Stimulated activated memory B cell treated with anti-CD40 and anti-IgM and Interleukin-4, amounts not matched to agents 10 μg/mL and 1 μg/mL and 100 μg/mL, for 72 hours (primary cell): Measurements from ENCODE around the gene GRIA1.

Source experiments
- ATAC-seq: fragments of 150-1000 bp; cut with Tn5 transposase; 2 replicates; pipeline ENCODE4 v1.10.0; 2021
- H3K27ac Mint-ChIP-seq: one replicate; pipeline ENCODE4 v1.8.0; 2022; ENCODE audit warnings: mild to moderate bottlenecking, mixed read lengths
- H3K27me3 Mint-ChIP-seq: one replicate; pipeline ENCODE4 v1.8.0; 2022; ENCODE audit warnings: mixed read lengths
- H3K36me3 Mint-ChIP-seq: one replicate; pipeline ENCODE4 v1.8.0; 2022; ENCODE audit warnings: mixed read lengths
- H3K4me1 Mint-ChIP-seq: one replicate; pipeline ENCODE4 v1.8.0; 2022; ENCODE audit warnings: mixed read lengths
- H3K4me3 Mint-ChIP-seq: one replicate; pipeline ENCODE4 v1.8.0; 2022; ENCODE audit warnings: mild to moderate bottlenecking, moderate library complexity, mixed read lengths
- H3K9me3 Mint-ChIP-seq: one replicate; pipeline ENCODE4 v1.8.0; 2022; ENCODE audit warnings: mixed read lengths

GRIA1 gene

DNA sequence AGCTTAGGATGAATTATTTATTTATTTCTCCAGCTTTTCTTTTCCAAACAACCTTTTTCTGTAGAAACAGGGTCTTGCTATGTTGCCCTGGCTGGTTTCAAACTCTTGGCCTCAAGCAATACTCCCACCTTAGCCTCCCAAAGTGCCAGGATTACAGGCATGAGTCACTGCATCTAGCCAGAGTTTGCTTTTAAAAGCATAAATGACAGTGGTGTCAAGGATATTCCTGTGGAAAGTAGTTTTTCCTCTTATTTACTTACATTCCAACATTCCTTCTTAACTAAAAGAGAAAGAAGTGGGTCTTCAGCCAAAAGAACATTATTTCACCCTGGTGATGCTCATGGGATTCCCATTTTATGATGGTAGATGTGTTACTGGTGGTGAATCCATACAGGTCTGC is 62.4 kb downstream of the GRIA1 start:
- no peaks in the 10 kb centered on the region for H3K36me3 Mint-ChIP-seq
- no peak overlapping the region for H3K27ac Mint-ChIP-seq
- ATAC-seq: no peak
- H3K9me3 Mint-ChIP-seq: no peaks in the 10 kb centered on the region
- H3K27me3 Mint-ChIP-seq: no peaks in the 10 kb centered on the region
- no peaks in the 10 kb centered on the region for H3K4me1 Mint-ChIP-seq
- H3K4me3 Mint-ChIP-seq: no peak overlapping the region

DNA sequence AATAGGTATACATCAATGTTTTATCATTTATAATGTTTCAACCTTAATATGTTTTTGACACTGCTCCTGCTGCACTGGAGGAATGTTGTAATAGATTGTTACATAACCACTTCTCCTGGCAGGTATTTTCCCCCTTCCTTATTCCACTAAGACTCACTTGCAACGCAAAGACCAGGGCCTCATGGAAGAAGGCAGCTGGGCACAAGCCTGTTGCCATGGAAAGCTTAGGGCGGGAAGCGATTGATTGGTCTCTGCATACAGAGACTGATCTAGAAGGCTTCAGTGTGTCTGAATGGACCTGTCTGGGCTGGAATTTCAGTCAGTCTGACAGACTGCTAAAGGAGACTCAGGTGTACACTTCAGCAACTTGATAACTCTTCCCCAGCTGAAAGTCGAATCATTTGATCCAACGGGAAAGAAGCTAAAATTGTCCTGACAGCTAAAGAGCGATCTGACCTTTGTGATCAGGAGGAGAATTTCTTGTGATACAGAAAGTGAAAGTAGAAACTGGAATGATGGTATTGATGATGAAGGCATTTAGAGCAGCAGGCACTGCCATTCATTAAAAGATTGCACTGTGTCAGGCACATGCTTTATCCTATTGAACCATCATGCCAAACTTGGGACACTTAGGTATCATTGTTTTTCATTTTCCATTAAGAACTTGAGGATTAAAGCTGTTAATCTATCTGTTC is 65.1 kb downstream of the GRIA1 start:
- no peaks in the 10 kb centered on the region for H3K36me3 Mint-ChIP-seq
- H3K27me3 Mint-ChIP-seq: no peaks in the 10 kb centered on the region
- no peaks in the 10 kb centered on the region for H3K4me1 Mint-ChIP-seq
- no peak overlapping the region for H3K27ac Mint-ChIP-seq
- H3K9me3 Mint-ChIP-seq: no peaks in the 10 kb centered on the region
- no peak for ATAC-seq
- no peak overlapping the region for H3K4me3 Mint-ChIP-seq

DNA sequence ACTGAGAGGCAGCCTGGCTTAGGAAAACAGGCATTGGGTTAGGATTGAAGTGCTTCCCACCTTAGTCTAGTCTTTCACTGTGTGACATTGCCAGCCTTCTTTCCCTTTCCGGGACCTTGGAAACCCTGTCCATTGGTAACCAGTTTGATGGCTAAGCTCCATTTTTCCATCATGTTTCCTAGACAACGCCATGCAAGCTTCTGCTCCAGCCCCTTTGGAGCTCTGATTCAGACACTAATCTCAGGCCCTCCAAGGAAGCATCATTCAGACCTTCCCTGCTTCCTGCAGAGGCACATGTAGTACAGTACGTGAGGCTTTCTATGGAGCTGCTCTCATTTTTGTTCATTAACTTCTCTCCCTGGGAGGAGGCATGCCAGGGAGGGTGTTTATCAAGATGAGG is 68.5 kb downstream of the GRIA1 start:
- Mint-ChIP-seq H3K36me3 (no peaks in the 10 kb centered on the region), H3K4me1 (no peaks in the 10 kb centered on the region), H3K4me3 (no peak overlapping the region), H3K27ac (no peak overlapping the region), H3K27me3 (no peaks in the 10 kb centered on the region), H3K9me3 (no peaks in the 10 kb centered on the region)
- ATAC-seq: no peak

DNA sequence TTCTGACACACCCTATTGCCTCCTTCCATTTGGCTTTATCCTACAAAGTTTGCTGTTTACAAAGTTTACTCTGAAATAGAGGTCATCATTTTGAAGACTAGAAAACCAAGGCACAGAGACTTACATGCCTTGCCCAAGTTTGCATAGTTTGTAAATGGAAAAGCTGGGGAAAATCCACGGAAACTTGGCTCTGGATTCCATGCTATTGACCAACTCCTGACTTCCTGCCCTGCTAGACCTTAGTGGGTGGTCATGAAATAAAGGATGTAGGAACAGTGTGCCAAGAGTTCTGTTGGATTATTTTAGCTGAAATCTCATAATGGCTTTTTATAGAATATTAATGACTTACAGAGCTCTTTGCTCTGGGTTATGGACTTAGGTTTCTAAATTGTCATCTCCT is 69.5 kb downstream of the GRIA1 start:
- no peaks in the 10 kb centered on the region for H3K4me1 Mint-ChIP-seq
- H3K36me3 Mint-ChIP-seq: no peaks in the 10 kb centered on the region
- no peak overlapping the region for H3K4me3 Mint-ChIP-seq
- no peaks in the 10 kb centered on the region for H3K27me3 Mint-ChIP-seq
- no peaks in the 10 kb centered on the region for H3K9me3 Mint-ChIP-seq
- ATAC-seq: no peak
- H3K27ac Mint-ChIP-seq: no peak overlapping the region

DNA sequence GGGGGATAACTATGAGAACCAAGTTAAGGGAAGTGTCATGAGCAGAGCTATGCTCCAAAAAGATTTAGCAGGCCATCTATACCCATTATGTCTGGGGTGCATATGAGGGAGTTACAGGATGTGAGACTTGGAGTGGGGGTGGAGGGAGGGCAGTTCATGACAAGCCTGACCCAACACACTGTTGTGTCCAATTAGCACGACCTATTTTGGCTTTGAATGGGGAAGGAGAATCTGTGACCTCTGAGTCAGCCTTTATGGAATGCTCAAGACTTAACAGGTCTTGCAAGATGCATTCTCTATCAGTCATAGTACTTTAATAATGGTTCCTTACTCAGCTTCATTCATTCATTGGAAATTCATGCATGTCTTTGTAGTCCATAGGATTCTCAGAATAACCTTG is 71.7 kb downstream of the GRIA1 start:
- no peaks in the 10 kb centered on the region for H3K4me1 Mint-ChIP-seq
- no peaks in the 10 kb centered on the region for H3K27me3 Mint-ChIP-seq
- no peak for ATAC-seq
- H3K4me3 Mint-ChIP-seq: no peak overlapping the region
- H3K9me3 Mint-ChIP-seq: peaks cover 2% of the 10 kb centered on the region
- H3K36me3 Mint-ChIP-seq: no peaks in the 10 kb centered on the region
- no peak overlapping the region for H3K27ac Mint-ChIP-seq

DNA sequence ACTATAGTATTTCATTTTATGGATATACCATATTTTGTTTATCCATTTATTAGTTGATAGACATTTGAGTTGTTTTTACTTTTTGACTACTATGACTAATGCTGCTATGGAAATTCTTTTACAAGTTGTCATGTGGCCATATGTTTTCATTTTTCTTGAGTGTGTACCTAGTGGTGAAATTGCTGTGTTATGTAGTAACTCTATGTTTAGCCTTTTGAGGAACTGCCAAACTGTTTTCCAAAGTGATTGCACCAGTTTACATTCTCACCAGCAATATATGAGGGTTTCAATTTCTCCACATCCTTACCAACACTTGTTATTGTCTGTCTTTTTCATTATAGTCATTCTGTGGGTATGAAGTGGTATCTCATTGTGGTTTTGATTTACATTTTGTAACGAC is 75.4 kb downstream of the GRIA1 start:
- Mint-ChIP-seq H3K27me3 (no peaks in the 10 kb centered on the region), H3K4me1 (no peaks in the 10 kb centered on the region), H3K27ac (no peak overlapping the region), H3K36me3 (no peaks in the 10 kb centered on the region), H3K9me3 (peaks cover 2% of the 10 kb centered on the region), H3K4me3 (no peak overlapping the region)
- no peak for ATAC-seq

DNA sequence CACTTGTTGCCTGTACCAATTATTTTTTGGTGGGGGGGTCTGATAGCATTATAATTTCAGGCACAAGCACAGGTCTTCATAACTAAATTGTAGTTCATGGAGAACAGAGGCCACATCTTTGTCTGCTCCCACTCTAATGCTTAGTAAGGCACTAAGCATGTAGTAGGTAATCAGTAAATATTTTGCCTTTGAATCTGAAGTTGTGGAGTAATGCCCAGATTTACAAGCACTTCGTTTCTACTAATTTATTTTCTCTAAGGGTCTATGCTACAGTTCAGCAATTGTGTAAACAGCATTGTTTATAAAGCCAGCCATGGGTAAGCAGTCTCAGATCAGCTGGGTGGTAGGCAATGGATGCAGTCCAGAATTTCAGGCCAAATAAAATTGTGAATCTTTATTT is 78.6 kb downstream of the GRIA1 start:
- Mint-ChIP-seq H3K27me3 (no peaks in the 10 kb centered on the region), H3K9me3 (peaks cover 2% of the 10 kb centered on the region), H3K4me3 (no peak overlapping the region), H3K27ac (no peak overlapping the region), H3K36me3 (no peaks in the 10 kb centered on the region), H3K4me1 (no peaks in the 10 kb centered on the region)
- no peak for ATAC-seq

DNA sequence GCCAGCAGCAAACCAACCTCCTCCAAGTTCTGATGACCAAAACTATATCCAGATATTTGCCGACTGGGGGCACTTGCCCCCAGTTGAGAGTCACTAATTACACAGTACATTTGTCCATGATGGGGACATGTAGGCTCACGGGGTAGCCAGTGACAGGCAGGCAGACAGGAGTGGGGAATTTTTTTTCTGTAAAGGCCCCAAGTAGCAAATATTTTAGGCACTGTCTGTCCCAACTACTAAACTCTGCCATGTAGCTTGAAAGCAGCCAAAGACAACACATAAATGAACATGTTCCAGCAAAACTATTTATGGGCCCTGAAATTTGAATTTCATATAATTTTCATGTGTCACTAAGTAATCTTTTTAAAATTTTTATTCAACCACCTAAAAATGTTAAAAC is 80.7 kb downstream of the GRIA1 start:
- Mint-ChIP-seq H3K4me1 (no peaks in the 10 kb centered on the region), H3K4me3 (no peak overlapping the region), H3K9me3 (peaks cover 2% of the 10 kb centered on the region), H3K36me3 (no peaks in the 10 kb centered on the region), H3K27ac (no peak overlapping the region), H3K27me3 (no peaks in the 10 kb centered on the region)
- ATAC-seq: no peak

DNA sequence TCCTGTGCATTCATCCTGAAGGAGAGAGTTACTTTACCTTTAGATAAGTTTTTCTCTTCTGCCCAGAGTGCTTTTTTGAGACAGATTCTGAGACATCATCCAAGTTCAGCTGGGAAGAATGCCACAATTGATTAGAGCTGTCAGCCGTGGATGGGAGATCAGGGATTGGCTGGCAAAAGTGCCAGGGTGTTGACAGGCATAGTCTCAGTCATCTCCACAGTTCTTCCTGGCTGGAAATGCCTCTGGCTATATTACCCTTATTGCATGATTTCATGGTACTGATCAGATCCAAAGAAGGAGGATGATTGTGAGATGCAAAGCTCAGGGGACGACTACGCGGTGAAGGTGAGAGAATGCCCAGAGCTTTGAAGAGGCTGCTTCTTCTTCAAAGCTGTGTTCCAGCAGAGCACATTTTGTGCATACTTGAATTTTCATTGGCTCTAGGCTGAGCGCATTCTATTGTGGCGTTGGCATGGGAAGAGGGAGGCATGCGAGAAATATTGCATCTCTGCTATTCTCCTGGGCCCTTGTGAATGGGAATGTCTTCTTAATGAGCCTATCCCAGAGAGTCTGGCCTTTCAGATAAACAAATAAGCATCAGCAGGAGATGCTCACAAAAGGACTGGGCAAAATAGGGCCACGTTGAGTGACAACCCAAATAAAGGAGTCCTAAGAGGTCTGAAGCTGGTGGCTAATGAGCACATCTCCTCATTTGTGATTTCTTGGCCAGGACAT is 82.1 kb downstream of the GRIA1 start:
- peaks cover 5% of the 10 kb centered on the region for H3K9me3 Mint-ChIP-seq
- no peak for ATAC-seq
- no peak overlapping the region for H3K27ac Mint-ChIP-seq
- H3K36me3 Mint-ChIP-seq: no peaks in the 10 kb centered on the region
- H3K4me1 Mint-ChIP-seq: no peaks in the 10 kb centered on the region
- H3K27me3 Mint-ChIP-seq: no peaks in the 10 kb centered on the region
- H3K4me3 Mint-ChIP-seq: no peak overlapping the region

DNA sequence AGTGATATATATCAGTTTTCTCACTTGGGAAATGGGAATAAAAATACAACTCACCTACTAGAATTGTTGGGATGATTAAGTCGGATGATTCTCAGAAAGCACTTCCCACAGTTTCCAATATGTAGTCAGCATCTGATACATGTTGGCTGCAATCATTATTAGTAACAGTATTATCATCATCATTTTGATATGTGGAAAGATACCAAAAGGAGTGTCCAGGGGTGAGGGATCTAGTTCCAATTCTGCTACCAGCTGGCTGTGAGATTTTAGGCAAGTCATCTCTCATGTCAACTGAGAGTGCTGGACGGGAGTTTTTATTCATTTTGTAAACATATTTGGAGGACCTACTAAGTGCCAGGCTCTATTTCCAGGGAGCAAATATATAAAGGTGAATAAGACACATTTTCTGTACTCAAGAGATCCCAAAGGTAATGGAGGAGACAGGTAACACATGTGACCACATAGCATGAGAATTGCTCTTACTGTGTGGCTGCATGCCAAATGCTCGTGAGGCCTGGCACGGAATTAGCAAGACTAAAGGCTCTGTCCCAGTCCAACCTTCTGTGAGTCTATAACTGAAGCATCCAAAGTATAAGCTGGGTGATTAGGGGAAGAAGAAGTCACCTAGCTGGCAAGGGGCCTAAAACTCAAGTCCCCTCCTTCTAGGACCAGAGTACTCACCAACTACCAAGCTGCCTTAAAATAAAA is 83.0 kb downstream of the GRIA1 start:
- ATAC-seq: no peak
- H3K27me3 Mint-ChIP-seq: no peaks in the 10 kb centered on the region
- H3K4me1 Mint-ChIP-seq: no peaks in the 10 kb centered on the region
- H3K36me3 Mint-ChIP-seq: no peaks in the 10 kb centered on the region
- H3K9me3 Mint-ChIP-seq: peaks cover 5% of the 10 kb centered on the region
- no peak overlapping the region for H3K4me3 Mint-ChIP-seq
- H3K27ac Mint-ChIP-seq: no peak overlapping the region

DNA sequence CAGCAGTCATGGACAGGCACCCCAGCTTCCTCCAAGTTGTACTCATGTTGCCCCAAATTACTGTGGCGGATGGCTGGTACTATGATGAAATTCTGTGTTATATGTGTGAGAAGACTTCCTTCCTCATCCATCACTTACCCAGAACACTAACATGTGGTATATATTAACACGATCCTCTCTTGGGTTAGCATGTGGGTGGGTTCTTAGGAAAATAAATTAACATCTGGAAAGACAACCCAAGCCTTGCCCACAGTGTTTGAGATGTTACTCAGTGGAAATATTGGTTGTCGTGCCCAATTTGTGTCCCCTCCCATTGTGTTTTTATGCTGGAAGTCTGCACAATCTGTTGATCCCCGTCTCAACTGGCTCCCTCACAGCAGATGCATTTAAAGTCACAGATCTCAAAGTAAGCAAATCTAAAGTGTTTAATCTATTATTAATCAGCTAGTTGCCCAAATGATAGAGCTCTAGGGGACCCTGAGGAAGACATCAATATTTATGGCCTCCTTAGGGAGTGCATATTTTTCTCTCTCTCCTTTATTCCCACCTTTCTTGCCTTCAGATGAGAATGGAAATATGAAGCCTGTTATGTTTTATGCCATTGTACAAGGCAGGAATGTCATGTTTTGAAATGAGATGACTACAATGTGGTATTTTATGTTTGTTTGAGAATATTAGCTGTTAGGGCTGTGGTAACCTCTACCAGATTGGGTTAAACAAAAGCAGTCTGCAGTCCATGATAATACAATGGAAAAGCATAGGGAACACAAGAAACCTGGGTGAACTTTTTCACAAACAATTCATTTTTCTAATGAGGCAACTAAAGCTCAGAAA is 93.9 kb downstream of the GRIA1 start:
- Mint-ChIP-seq H3K36me3 (no peaks in the 10 kb centered on the region), H3K9me3 (no peaks in the 10 kb centered on the region), H3K4me3 (no peak overlapping the region), H3K27ac (no peak overlapping the region), H3K27me3 (no peaks in the 10 kb centered on the region), H3K4me1 (no peaks in the 10 kb centered on the region)
- no peak for ATAC-seq

DNA sequence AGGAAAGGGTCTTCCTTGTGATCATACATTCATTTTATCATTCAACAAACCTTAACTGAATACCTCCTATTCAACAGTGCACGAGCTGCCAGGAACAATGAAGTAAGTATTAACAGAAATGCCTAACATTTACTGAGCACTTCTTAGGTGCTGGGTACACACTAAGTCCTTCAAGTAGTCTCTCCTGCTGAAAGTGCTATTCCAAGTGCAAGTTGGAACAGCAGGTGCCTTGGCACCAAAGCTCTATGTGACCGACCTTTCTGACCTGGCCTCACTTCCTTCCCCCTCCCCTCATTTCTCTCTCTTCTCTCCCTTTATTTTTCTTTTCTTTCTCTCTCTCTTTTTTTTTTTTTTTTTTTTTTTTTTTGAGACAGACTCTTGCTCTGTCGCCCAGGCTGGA is 94.5 kb downstream of the GRIA1 start:
- H3K27me3 Mint-ChIP-seq: no peaks in the 10 kb centered on the region

DNA sequence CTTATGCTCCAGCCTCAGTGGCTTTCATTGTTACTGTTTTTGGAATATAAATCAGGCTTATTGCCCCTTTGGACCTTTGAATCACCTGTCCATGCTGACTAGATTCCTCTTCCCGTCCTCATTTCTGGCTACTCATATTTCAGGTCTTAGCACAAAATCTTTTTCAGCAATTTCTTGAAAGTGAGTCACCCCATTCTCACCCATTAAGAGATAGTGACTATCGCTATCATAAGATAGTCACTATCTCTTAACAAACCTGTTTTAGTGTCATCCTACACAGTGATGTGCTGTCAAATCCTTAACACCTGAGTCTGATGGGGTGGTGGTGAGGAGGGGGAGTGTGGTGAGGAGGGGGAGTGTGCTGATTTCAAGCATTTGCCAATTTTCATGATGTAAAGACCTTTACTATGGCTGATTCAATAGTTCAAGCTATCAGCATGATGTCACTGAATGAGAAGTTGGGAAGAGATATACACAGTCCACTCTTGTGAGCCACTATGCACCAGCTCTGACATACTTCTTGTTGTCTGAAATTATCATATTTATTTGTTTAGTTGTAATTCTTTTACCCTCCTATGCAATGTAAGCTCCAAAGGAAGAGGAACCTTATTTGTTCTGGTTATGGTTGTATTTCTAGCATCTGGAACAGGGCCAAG is 95.3 kb downstream of the GRIA1 start:
- no peak for ATAC-seq
- no peaks in the 10 kb centered on the region for H3K9me3 Mint-ChIP-seq
- no peak overlapping the region for H3K27ac Mint-ChIP-seq
- no peak overlapping the region for H3K4me3 Mint-ChIP-seq
- no peaks in the 10 kb centered on the region for H3K36me3 Mint-ChIP-seq
- no peaks in the 10 kb centered on the region for H3K27me3 Mint-ChIP-seq
- H3K4me1 Mint-ChIP-seq: no peaks in the 10 kb centered on the region

More for the DNA sequence above, 94.5 kb downstream of the GRIA1 start:
- no peak for ATAC-seq
- no peaks in the 10 kb centered on the region for H3K9me3 Mint-ChIP-seq
- no peaks in the 10 kb centered on the region for H3K4me1 Mint-ChIP-seq
- H3K4me3 Mint-ChIP-seq: no peak overlapping the region
- H3K27ac Mint-ChIP-seq: no peak overlapping the region
- no peaks in the 10 kb centered on the region for H3K36me3 Mint-ChIP-seq

DNA sequence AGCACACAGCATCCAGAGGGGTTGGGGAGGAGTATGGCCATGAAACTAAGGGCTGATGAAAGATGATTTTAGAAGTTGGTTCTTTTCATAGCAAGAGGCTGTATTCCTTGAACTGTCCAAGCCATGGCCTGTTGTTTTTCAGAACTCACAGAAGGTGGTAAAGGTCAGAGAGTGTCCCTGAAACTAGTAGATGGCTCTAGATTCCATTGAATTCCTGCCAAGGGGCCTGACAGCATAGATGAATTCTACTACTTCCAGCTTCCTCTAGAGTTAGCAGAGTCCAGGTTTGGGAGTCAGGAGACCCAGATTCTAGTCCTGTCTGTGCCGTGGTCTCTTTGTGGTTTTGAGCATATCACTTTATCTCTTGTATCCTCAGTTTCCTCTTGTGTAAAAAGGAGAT is 101.6 kb downstream of the GRIA1 start:
- H3K4me1 Mint-ChIP-seq: no peaks in the 10 kb centered on the region
- no peaks in the 10 kb centered on the region for H3K36me3 Mint-ChIP-seq
- no peaks in the 10 kb centered on the region for H3K9me3 Mint-ChIP-seq
- no peak for ATAC-seq
- H3K27me3 Mint-ChIP-seq: no peaks in the 10 kb centered on the region
- H3K4me3 Mint-ChIP-seq: no peak overlapping the region
- H3K27ac Mint-ChIP-seq: no peak overlapping the region

DNA sequence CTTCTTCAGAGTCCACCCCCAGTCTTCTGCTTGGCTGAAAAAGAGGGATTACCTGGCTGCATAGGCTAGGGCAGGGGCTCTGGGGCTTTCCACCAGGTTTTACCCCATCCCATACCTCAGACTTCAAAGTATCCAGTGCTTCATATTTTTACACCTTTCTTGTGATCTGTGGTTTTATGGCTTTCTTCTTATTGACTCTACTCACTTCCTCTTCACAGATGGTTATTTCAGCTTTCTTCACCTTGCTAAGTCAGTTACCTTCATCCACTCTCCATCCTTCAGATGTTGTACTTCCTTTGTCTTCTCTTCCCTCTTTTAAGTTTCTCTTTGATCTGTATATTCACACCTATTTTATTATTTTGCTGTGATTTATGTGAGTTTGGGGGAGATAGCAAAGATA is 104.3 kb downstream of the GRIA1 start:
- no peak for ATAC-seq
- no peak overlapping the region for H3K27ac Mint-ChIP-seq
- H3K4me3 Mint-ChIP-seq: no peak overlapping the region
- H3K27me3 Mint-ChIP-seq: no peaks in the 10 kb centered on the region
- H3K9me3 Mint-ChIP-seq: no peaks in the 10 kb centered on the region
- H3K36me3 Mint-ChIP-seq: no peaks in the 10 kb centered on the region
- no peaks in the 10 kb centered on the region for H3K4me1 Mint-ChIP-seq
